H1 (cell line): ENCODE results near the gene RER1. TPM values are rescaled to one million over a fixed set of nuclear protein-coding genes. Genes with fewer than 3 reads are reported as not detected.

Experiments used
- CTCF ChIA-PET: fragments of 300-600 bp; sonication (Branson Sonifier 250); formaldehyde crosslinking; loops from one replicate; lab custom pipeline; 2021; ENCODE audit not compliant: partially characterized antibody; lab: Charles Lee
- POLR2A ChIA-PET: fragments of 300-600 bp; sonication (Branson Sonifier 250); formaldehyde crosslinking; loops from one replicate; lab custom pipeline; 2021; ENCODE audit warnings: inconsistent platforms; ENCODE audit not compliant: partially characterized antibody; lab: Charles Lee
- DNase-seq, 2 experiments: peaks; one replicate each; pipeline versions ENCODE4 v3.0.0 to v3.0.0-alpha.2; 2010 to 2022; ENCODE audit warnings: low spot score in 2 of 2, low read depth in 1 of 2, mixed read lengths in 1 of 2
- FAIRE-seq: peaks from 2 replicates; lab custom pipeline; 2011; peaks lifted over from hg19 to GRCh38; lab: Jason Lieb, UNC
- H2AFZ ChIP-seq: 2 replicates; pipeline ENCODE4 v1.8.1; 2012; ENCODE audit warnings: low read length, inconsistent platforms
- H2AK5ac ChIP-seq: 2 replicates; pipeline ENCODE4 v1.6.1; 2013; ENCODE audit warnings: low read depth, low read length
- H2BK120ac ChIP-seq: replicated peaks from 2 replicates; pipeline ENCODE3; 2013; ENCODE audit warnings: low read depth, low read length, inconsistent platforms
- H2BK12ac ChIP-seq: 2 replicates; pipeline ENCODE4 v1.6.1; 2013; ENCODE audit warnings: low read depth, low read length
- H2BK15ac ChIP-seq: 2 replicates; pipeline ENCODE4 v1.6.1; 2013; ENCODE audit warnings: low read length
- H2BK20ac ChIP-seq: 2 replicates; pipeline ENCODE4 v1.6.1; 2013; ENCODE audit warnings: low read length
- H2BK5ac ChIP-seq: 2 replicates; pipeline ENCODE4 v1.6.1; 2013; ENCODE audit warnings: low read depth, low read length
- H3K14ac ChIP-seq: 2 replicates; pipeline ENCODE4 v1.6.1; 2013; ENCODE audit warnings: inconsistent platforms; ENCODE audit not compliant: insufficient read length
- H3K18ac ChIP-seq: 2 replicates; pipeline ENCODE4 v1.6.1; 2013; ENCODE audit warnings: low read length; ENCODE audit errors: extremely low read depth
- H3K23ac ChIP-seq: 2 replicates; pipeline ENCODE4 v1.6.1; 2013; ENCODE audit warnings: inconsistent platforms; ENCODE audit not compliant: insufficient read length
- H3K23me2 ChIP-seq: 2 replicates; pipeline ENCODE4 v1.6.1; 2013; ENCODE audit warnings: low read depth, low read length
- H3K27ac ChIP-seq: 2 replicates; pipeline ENCODE4 v1.6.1; 2011; ENCODE audit warnings: low read depth, low read length, inconsistent platforms
- H3K27me3 ChIP-seq, 4 experiments: replicated peaks in 1 of 4; 1 replicate in 1 of 4; 2 replicates in 3 of 4; pipeline versions ENCODE4 v1.6.1 to v1.8.1; 2011 to 2013; ENCODE audit warnings: low read length in 3 of 4, mild to moderate bottlenecking in 3 of 4, inconsistent platforms in 2 of 4, mixed read lengths in 2 of 4, moderate library complexity in 1 of 4; ENCODE audit not compliant: control insufficient read depth in 3 of 4, insufficient read depth in 3 of 4; ENCODE audit errors: extremely low read depth in 1 of 4
- H3K36me3 ChIP-seq, 4 experiments: 2 replicates each; pipeline versions ENCODE4 v1.6.1 to v1.8.1; 2011 to 2013; ENCODE audit warnings: mild to moderate bottlenecking in 4 of 4, low read length in 3 of 4, moderate library complexity in 2 of 4, control low read depth in 1 of 4, inconsistent platforms in 1 of 4; ENCODE audit not compliant: insufficient read depth in 4 of 4, control insufficient read depth in 2 of 4
- H3K4ac ChIP-seq: replicated peaks from 2 replicates; pipeline ENCODE3; 2013; ENCODE audit warnings: low read length, low read depth, mixed read lengths, inconsistent platforms; ENCODE audit not compliant: insufficient read length
- H3K4me1 ChIP-seq, 4 experiments: replicated peaks in 1 of 4; 1 replicate in 1 of 4; 2 replicates in 3 of 4; pipeline versions ENCODE4 v1.6.1 to v1.8.1; 2011 to 2013; ENCODE audit warnings: low read length in 3 of 4, inconsistent platforms in 2 of 4, mixed read lengths in 1 of 4; ENCODE audit not compliant: insufficient read depth in 4 of 4, control insufficient read depth in 3 of 4
- H3K4me2 ChIP-seq, 2 experiments: 2 replicates each; pipeline versions ENCODE4 v1.6.1 to v1.8.1; 2011 to 2013; ENCODE audit warnings: low read depth in 2 of 2, low read length in 2 of 2, control low read depth in 1 of 2, inconsistent platforms in 1 of 2, mild to moderate bottlenecking in 1 of 2; ENCODE audit not compliant: insufficient read depth in 1 of 2
- H3K4me3 ChIP-seq, 4 experiments: fragments of 200-600, 300-600 bp in 1 of 4; sonication (generic), shearing (Covaris generic), sonication (Bioruptor Twin) in 1 of 4; 2 replicates each; pipeline versions ENCODE4 v1.5.1 to v1.8.1; 2011 to 2016; ENCODE audit warnings: low read length in 4 of 4, low read depth in 3 of 4, control low read depth in 2 of 4, inconsistent platforms in 2 of 4, mild to moderate bottlenecking in 2 of 4, mixed read lengths in 1 of 4, moderate library complexity in 1 of 4; ENCODE audit not compliant: insufficient read depth in 2 of 4; ENCODE audit errors: extremely low read depth in 1 of 4
- H3K56ac ChIP-seq: replicated peaks from 2 replicates; pipeline ENCODE3; 2013; ENCODE audit warnings: low read depth, mild to moderate bottlenecking, mixed read lengths, low read length, inconsistent platforms; ENCODE audit not compliant: insufficient read length
- H3K79me1 ChIP-seq: 2 replicates; pipeline ENCODE4 v1.6.1; 2013; ENCODE audit warnings: low read depth, low read length, control low read depth
- H3K79me2 ChIP-seq, 2 experiments: 2 replicates each; pipeline versions ENCODE4 v1.6.1 to v1.8.1; 2012 to 2013; ENCODE audit warnings: low read length in 2 of 2, mild to moderate bottlenecking in 2 of 2, inconsistent platforms in 1 of 2; ENCODE audit not compliant: insufficient read depth in 2 of 2, control insufficient read depth in 1 of 2
- H3K9ac ChIP-seq, 4 experiments: replicated peaks in 1 of 4; 1 replicate in 1 of 4; 2 replicates in 3 of 4; pipeline versions ENCODE4 v1.6.1 to v1.8.1; 2011 to 2013; ENCODE audit warnings: low read depth in 3 of 4, low read length in 3 of 4, control low read depth in 2 of 4, mild to moderate bottlenecking in 2 of 4, moderate library complexity in 2 of 4, inconsistent platforms in 1 of 4; ENCODE audit errors: extremely low read depth in 1 of 4
- H3K9me3 ChIP-seq, 2 experiments: 2 replicates each; pipeline versions ENCODE4 v1.6.1 to v1.8.1; 2012 to 2013; ENCODE audit warnings: mild to moderate bottlenecking in 2 of 2, moderate library complexity in 2 of 2, control low read depth in 1 of 2, inconsistent platforms in 1 of 2, low read depth in 1 of 2, low read length in 1 of 2, mixed read lengths in 1 of 2; ENCODE audit not compliant: insufficient read depth in 2 of 2
- H4K20me1 ChIP-seq, 2 experiments: replicated peaks in 1 of 2; 2 replicates each; pipeline versions ENCODE3 to v1.8.1; 2011 to 2013; ENCODE audit warnings: inconsistent platforms in 2 of 2, low read length in 2 of 2, mild to moderate bottlenecking in 1 of 2; ENCODE audit not compliant: insufficient read depth in 2 of 2, control insufficient read depth in 1 of 2
- H4K5ac ChIP-seq: 2 replicates; pipeline ENCODE4 v1.6.1; 2013; ENCODE audit warnings: low read length, low read depth, mixed read lengths, inconsistent platforms; ENCODE audit not compliant: insufficient read length
- H4K8ac ChIP-seq: 2 replicates; pipeline ENCODE4 v1.8.0; 2013; ENCODE audit warnings: mild to moderate bottlenecking, moderate library complexity, low read length, inconsistent platforms; ENCODE audit not compliant: insufficient read depth; ENCODE audit errors: extremely low read depth
- H4K91ac ChIP-seq: replicated peaks from 2 replicates; pipeline ENCODE3; 2013; ENCODE audit warnings: low read length, mixed read lengths, inconsistent platforms; ENCODE audit not compliant: insufficient read length
- GABPA ChIP-seq: IDR thresholded peaks from 2 replicates; pipeline ENCODE4 v1.6.1; 2011; ENCODE audit warnings: mild to moderate bottlenecking, low read length, moderate library complexity, borderline replicate concordance; ENCODE audit not compliant: insufficient read depth
- TAF7 ChIP-seq: optimal IDR thresholded peaks from 2 replicates; pipeline ENCODE3; 2011; ENCODE audit warnings: low read depth, mild to moderate bottlenecking, inconsistent platforms, low read length, moderate library complexity, borderline replicate concordance
- WGBS, 2 experiments: shearing (Covaris generic) in 1 of 2; methylation state at CpG; one replicate each; pipeline versions ENCODE4 v1.1.6 to v1.1.7; 2013 to 2015; ENCODE audit warnings: low lambda C conversion rate in 2 of 2, mixed read lengths in 2 of 2, inconsistent platforms in 1 of 2, low coverage in 1 of 2, missing lambda C conversion rate in 1 of 2; ENCODE audit not compliant: insufficient replicate concordance in 2 of 2, insufficient coverage in 1 of 2, insufficient read length in 1 of 2; ENCODE audit errors: extremely low coverage in 1 of 2, missing lambda C conversion rate in 1 of 2; 5-methylcytosine and 5-hydroxymethylcytosine counted together
- polyA plus RNA-seq, 7 experiments: library from polyadenylated mRNA; depleted of rRNA in 3 of 7; stranded (reverse) in 5 of 7; unstranded in 2 of 7; fragments of >200 nt in 5 of 7; fragments of 200-250 nt in 2 of 7; gene quantifications; 1 replicate in 5 of 7; 2 replicates in 1 of 7; 4 replicates in 1 of 7; pipeline versions ENCODE4 v1.2.1 to v1.2.3, GENCODE V29; 2011 to 2013; ENCODE audit warnings: missing spikeins in 2 of 7, mixed read lengths in 2 of 7
- total RNA-seq: library from RNA; stranded (reverse); fragmentation: NEBNext Ultra II Directional; extraction: Animal tissue kit (Norgen Biotek cat#: 25700); gene quantifications from 2 replicates; pipeline ENCODE4 v1.2.1, GENCODE V29; 2021

The RER1 gene
- total and polyA plus RNA-seq, 2 of the 8 experiments (the other 6 are each of a cell fraction or from before 2014, with no cell fraction given), result 102 to 134 TPM

DNA sequence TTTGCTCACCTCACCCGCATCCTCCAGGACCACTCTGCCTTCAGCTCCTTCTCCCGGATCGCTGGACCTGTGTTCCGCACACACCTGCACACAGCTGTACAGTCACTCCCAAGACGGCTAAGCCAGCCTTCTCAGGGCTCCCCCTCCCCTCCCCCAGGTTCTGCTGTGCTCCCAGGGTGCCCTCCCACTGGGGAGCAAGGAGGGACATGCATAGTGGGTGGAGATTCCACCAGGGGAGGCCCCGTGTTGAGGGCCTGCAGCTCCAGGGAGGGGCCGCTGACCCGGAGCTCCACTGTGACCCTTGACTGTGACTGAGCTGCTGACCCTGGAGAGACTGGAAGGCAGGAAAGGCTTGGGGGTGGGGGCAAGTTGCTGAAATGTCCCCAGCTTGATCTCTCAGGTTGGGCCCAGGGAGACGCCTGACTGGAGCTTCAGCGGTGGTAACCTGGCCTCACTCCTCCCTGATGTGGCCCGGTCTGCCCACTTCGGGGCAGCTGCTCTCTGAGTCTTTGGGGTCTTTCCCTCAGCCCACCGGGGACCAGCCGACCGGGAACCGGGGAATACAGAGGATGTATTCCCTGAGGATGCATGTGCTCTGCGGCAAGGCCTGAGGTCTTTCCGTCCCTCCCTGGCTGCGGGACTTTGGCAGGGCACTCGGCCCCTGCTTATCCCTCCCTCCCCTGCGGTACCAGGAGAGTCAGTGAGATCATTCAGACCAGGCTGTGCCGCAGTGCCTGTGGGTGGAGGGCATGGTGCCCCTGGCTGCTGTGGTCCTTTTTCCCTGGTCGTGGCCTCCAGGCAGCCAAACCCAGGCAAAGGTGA, 55.8 kb downstream of the RER1 start:
- Histone ChIP-seq H3K27ac (no peak overlapping the region), H3K18ac (no peak overlapping the region; the same call in none of the 2 replicates), H3K4ac (no peak overlapping the region), H3K9me3 (no peaks in the 10 kb centered on the region), H2BK5ac (no peak overlapping the region), H2BK20ac (no peak overlapping the region), H3K56ac (no peak overlapping the region), H4K8ac (no peak overlapping the region), H4K91ac (peak overlapping the region; percentile 91), H3K27me3 (peaks cover 17 to 27% (median 24%) of the 10 kb centered on the region in 4 experiments), H3K79me1 (no peaks in the 10 kb centered on the region), H2BK15ac (peak overlapping the region; percentile 92; the same call in 1 of the 2 replicates), H3K4me2 (no peak overlapping the region), H3K23me2 (no peaks in the 10 kb centered on the region; the same call in 1 of the 2 replicates), H2AFZ (no peak overlapping the region), H3K14ac (no peak overlapping the region), H2BK12ac (no peak overlapping the region), H3K4me3 (no peak overlapping the region), H3K23ac (no peak overlapping the region), H3K79me2 (no peaks in the 10 kb centered on the region), H3K4me1 (peaks cover 0 to 18% (median 10%) of the 10 kb centered on the region in 4 experiments; a peak in 4 of 7 replicates), H3K9ac (no peak overlapping the region), H2AK5ac (no peak overlapping the region), H4K20me1 (peaks cover 0 to 4% of the 10 kb centered on the region in 2 experiments), H3K36me3 (no peaks in the 10 kb centered on the region), H4K5ac (no peak overlapping the region), H2BK120ac (no peak overlapping the region)
- ChIA-PET POLR2A (interaction anchor here (1.1 to 1.4 kb wide), 2 partner anchors 49 to 97 kb away, joined by 3 read pairs; no protein-coding TSS in a partner anchor), CTCF (interaction anchor here (1.4 to 2.4 kb wide), 6 partner anchors 34 to 114 kb away, joined by 3 to 8 read pairs (median 6); no protein-coding TSS in a partner anchor)
- DNase-seq (no peak), FAIRE-seq (no peak)
- TF ChIP-seq GABPA, result peak; percentile 27; the same call in 1 of the 2 replicates
- TF ChIP-seq TAF7, result no peak
- WGBS, 2 experiments, result 83% methylated on average over 19 of the region's 23 CpGs; no CpG with 5 or more reads in 1 of the 2 experiments
